Panc1 (cell line): Measurements from ENCODE around the gene WDR70.
"Not testable (repeated sequence)": the region's sequence is repeated elsewhere in the genome, so short reads cannot be mapped to it uniquely, and the experiment has no call there.

Experiments
- CTCF ChIP-seq: fragments of 450-650 bp; IDR thresholded peaks from 2 replicates; pipeline ENCODE4 v1.5.1; 2017; ENCODE audit warnings: mild to moderate bottlenecking
- REST ChIP-seq, 2 experiments: IDR thresholded peaks; 2 replicates each; pipeline ENCODE4 v1.6.1; 2011 to 2012; ENCODE audit warnings: low read depth in 2 of 2, control low read depth in 1 of 2, low read length in 1 of 2, mild to moderate bottlenecking in 1 of 2, moderate library complexity in 1 of 2; ENCODE audit not compliant: insufficient read depth in 1 of 2

GRCh38 chr5:37481395-37481794, 102.3 kb downstream of the WDR70 start:
- not testable (repeated sequence) for TF ChIP-seq CTCF; REST (IDR thresholded peaks at IDR 0.05; ENCODE audit: insufficient read depth in 1 of 2, low read depth in 2 of 2, low read length in 1 of 2)
